ENCODE results near the gene HMGB3.
"Not testable (repeated sequence)": the region's sequence is repeated elsewhere in the genome, so short reads cannot be mapped to it uniquely, and the experiment has no call there.

The HMGB3 gene

DNA sequence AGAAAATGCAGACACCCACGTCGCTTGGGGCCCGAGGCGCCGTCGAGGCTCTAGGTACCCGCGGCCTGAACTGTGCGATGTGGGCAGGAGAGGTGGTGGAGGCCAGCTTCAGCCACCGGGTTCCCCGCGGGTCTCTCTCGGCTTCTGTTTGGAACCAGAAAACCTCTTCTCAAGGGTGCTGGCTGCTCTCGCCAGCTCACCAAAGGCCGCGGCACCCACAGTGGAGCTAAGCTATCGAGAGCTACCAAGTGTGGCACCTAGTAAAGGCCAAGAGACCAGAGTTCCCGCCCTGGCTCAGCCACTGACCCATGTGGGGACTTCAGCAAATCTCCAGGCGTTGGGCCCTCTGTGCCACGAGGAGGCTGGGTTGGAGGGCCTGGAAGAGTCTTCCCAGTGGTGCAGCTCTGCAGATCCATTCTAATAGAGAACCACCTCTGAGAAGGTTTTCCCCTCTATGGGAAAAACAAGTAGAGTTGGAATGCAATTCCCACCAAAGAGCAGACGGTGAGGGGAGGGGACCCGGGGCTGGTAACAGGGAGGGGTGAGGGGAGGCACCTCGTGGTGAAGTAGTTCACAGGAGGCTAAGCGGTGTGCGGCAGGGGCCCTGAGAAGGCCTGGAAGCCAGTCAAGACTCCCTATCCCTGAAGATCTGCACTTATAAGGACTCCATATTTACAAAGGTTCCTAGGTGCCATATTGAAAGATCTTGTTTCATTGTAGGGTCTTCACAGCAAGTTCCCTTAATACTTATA, 5.5 kb upstream of the HMGB3 start:
- DNase-seq (ENCODE audit: low read depth in 2 of 2) = no peak

DNA sequence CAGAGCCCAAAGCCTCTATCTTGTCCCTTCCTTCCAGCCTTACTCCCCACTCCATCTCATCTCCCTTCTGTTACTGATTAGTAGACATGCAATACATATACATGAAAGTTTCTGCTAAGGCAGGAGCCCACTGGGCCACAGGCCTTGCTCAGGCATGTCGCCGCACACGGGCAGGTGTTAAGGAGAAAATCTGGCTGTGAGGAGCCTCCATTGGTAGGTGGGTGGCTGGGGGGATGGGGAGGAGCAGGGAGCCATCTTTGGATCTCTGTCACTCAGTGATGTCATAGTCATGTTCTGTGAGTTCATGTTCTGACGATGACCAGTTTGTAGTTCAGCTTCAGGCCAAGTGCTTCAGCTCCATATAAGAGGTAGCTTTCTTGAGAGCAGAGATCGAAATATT, 2.9 kb upstream of the HMGB3 start:
- DNase-seq (ENCODE audit: low read depth in 2 of 2) = no peak

DNA sequence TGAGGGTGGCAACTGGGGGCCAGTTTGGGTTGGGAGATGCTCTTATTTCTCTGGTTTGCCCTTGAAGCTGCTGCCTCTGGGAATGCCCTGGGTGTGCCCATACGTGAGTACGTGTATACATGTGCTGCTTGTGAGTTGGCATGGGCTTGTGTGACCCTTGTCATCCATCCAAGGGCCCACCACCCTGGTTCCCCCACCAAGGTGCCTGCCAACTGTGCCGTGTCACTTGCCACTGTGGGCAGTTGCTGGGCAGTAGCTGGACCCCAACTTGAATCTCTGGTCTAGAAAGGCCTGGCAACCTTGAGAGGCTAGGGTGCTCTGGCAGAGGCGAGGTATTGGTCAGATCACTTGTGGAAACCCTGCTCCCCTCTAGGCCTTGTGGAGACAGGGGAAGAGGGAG, 2.4 kb upstream of the HMGB3 start:
- no peak for DNase-seq (ENCODE audit: low read depth in 2 of 2)

DNA sequence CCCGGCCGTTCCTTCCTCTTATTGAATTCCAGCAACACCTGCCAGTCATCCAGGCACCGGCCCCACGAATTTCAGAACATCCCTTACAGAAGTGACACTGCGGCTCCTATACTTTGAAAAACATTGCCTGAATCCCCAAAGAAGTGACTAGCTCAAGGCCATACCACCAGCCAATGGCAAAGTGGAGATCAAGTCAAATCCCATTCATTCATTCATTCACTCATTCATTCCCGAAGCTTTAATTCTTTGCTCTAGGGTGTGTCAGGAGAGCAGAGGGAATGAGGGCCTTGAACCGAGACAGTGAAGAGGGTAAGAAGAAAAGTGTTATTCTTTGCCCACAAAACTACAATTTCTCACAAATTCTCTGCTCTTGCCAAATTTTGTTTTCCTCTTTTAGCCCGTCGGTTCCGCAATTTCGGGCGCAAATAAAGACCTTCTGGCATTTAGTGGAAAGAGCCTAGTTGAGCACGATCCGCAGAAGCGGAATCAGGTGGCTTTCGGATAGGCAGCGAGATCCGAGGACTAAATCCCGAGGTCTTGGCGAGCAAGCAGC, 824 bp upstream of the HMGB3 start:
- DNase-seq (ENCODE audit: low read depth in 2 of 2) = no peak

DNA sequence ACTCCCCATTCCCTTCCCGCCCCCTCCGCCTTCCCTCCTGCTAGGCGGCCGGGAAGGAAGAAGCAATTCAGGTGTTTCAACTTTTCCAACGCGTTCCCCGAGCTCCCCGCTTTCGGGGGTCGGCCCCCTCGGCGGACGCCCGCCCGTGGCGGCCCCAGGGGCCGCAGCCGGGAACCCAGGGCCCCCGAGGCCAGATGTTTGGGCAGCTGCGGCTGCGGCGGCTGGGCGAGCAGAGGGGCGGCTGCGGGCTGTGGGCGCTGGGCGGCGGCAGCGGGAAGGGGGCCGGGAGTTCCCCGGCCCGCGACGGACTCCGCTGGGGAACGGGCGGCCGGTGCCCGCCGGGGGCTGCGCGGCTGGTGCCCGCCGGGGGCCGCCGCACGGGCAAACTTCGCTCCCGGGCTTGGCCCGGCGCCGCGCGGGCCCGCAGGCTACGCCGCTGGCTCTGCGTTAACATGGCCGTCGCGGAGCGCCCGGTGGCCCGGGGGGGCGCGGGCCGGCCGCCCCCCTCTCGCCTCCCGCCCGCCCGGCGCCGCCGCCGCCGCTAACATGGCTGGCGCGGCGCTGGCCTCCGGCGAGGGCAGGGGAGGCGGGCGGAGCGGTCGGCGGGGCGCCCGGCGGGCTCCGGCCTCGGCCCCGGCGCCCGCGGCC, 510 bp downstream of the HMGB3 start:
- DNase-seq (ENCODE audit: low read depth in 2 of 2) = no peak

DNA sequence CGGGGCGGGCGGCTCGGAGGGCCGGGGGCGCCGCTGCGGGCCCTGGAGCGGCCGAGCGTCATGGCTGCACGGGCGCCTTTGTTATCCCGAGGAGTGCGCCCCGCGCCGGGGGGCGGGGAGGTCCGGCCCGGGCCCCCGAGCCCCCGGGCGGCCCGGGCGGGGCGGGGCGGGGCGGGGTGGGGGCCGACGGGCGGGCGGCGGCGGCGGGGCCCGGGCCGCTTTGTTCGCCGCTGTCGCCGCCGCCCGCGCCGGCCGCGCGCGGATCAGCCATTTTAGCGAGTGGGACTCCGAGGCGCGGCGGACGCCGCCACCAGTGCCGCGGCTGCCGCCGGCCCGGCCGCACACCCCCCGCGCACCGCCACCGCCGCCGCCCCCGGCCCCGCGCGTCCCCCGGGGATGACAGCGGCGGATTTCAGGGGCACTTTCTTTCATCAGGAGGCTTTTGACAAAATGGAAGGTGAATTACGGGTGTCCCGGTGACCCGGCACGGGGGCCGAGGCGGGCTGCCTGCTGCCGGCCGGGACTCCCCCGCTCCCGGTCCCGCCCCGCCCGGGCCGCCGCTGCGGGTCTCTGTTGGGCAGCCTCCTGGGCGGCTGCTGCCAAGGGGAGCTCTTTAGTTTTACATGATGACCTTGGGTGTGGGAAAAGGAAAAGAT, 1.2 kb downstream of the HMGB3 start:
- peak in 1 of 2 donors; percentile 5 for DNase-seq (ENCODE audit: low read depth in 2 of 2)

DNA sequence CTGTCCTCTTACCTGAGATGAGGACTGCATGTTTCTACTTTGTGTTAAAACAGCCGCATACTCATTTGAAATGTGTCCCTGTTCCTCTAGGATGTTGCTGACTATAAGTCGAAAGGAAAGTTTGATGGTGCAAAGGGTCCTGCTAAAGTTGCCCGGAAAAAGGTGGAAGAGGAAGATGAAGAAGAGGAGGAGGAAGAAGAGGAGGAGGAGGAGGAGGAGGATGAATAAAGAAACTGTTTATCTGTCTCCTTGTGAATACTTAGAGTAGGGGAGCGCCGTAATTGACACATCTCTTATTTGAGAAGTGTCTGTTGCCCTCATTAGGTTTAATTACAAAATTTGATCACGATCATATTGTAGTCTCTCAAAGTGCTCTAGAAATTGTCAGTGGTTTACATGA, 4.6 kb downstream of the HMGB3 start:
- not testable (repeated sequence) for DNase-seq (ENCODE audit: low read depth in 2 of 2)

DNA sequence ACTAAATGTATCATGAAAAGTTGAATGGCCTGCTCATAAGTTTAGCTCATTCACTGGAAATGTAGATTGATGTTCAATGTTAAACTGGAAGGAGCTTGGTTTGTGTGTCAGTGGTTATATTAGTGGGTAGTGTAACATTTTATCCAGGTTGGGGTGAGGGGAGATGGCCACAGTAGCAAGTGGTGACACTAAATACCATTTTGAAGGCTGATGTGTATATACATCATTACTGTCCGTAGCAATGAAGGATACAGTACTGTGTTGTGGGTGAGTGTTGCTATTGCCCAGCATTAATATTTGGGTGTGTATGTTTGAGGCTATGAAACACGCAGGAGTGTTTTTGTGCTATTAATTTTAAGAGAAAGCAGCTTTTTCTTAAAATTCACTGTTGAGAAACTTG, 6.3 kb downstream of the HMGB3 start:
- no peak for DNase-seq (ENCODE audit: low read depth in 2 of 2)

DNA sequence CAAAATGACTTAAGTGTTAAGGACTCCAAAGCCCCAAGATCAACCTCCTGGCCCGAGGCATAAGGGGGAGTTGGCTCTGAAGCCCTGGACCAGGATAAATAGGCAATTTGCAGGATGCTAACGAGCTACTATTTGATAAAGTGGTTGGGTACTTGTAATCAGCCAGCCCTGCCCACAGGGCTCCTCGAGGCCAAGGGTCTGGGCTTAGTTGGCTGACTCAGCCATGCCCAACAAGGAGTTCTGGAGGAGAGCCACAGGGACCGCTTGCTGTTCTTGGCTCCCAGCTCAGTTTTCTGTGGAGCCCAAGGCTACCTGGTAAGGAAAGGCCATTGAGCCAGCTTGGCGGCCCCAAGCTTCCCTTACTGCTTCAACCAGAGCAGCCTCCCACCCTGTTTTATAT, 7.8 kb downstream of the HMGB3 start:
- no peak for DNase-seq (ENCODE audit: low read depth in 2 of 2)

DNA sequence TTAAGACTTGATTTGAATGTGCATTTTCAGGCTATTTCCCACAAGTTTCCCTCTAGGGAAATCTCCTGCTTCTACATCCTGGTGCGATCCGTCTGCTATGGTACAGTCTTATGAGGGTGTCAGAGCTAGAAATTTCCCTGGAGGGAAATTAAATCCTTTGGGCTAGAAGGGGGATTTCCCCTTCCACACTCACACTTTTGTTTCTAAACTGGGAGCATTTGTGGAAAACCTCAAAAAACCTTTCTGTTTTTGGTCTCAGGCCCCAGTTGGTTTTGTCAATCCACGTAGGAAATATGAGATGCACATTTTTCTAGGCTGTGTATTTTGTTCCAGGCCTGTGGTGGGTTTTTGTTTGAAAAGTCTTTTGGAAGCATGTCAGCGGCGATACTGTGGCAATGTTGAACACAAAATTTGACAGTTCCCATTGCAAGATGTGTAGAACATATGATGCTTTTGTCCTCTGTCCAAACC, 17.8 kb downstream of the HMGB3 start:
- DNase-seq (ENCODE audit: low read depth in 2 of 2) = no peak

DNA sequence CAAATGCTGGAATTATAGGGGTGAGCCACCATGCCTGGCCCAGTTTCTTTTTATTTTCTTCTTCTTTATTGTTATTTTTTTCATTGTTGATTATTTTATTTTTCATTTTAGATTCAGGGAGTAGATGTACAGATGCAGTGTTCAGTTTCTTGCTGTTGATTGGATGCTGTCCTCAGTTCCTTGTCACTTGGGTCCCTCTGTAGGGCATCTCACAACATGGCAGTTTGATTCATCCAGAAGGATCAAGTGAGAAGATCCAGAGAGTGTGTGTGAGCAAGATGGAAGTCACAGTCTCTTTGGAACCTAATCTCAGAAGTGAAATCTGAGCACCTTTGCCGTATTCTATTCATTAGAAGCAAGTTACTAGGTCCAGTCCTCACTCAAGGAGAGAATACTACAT, 20.9 kb downstream of the HMGB3 start:
- no peak for DNase-seq (ENCODE audit: low read depth in 2 of 2)

DNA sequence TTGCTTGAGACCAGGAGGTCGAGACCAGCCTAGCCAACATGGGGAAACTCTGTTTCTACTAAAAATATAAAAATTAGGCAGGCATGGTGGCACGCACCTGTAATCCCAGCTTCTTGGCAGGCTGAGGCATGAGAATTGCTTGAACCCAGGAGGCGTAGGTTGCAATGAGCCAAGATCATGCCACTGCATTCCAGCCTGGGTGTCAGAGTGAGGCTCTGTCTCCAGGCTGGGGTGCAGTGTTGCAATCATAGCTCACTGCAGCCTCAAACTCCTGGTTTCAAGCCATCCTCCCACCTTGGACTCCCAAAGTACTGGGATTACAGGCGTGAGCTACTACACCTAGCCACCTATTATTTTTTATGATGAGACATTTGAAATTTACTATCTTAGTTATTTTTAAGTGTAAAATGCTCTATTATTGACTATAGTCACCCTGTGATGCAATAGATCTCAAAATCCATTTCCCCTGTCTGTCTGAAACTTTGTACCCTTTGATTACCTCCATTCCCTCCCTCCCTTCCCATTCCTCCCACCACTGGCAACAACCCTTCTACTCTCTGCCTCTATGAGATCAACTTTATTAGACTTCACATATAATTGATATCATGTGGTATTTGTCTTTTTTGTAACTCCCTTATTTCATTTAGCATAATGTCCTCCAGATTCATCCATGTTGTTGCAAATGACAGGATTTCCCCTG, 23.4 kb downstream of the HMGB3 start:
- DNase-seq (ENCODE audit: low read depth in 2 of 2) = no peak

DNA sequence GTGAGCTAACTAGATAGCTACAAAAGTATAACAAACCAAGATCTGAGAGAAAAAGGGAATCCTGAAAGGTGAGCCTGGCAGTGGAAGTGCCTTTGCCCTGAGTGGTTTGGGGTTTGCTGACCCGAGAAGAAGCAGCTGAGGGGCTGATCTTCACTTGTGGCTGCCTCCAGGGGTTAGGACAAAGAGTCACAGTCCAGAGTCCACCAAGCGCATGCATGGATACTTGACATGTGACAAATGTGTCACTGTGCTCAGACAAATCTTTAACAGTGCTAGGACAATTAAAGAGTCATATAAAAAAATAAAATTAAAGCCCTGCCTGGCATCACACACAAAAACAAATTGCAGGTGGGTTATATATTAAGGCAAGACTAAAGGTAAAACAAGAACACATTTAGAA, 26.4 kb downstream of the HMGB3 start:
- no peak for DNase-seq (ENCODE audit: low read depth in 2 of 2)

DNA sequence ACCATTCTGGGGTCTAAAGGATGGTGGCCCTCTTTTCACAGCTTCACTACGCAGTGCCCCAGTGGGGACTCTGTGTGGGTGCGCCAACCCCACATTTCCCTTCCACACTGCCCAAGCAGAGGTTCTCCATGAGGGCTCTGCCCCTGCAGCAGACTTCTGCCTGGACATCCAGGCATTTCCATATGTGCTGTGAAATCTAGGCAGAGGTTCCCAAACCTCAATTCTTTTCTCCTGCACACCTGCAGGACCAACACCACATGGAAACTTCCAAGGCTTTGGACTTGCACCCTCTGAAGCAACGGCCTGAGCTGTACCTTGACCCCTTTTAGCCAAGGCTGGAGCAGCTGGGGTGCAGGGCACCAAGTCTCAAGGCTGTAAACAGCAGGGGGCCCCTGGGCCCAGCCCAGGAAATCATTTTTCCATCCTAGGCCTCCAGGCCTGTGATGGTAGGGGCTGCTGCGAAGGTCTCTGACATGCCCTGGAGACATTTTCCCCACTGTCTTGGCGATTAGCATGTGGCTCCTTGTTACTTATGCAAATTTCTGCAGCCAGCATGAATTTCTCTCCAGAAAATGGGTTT, 30.1 kb downstream of the HMGB3 start:
- no peak for DNase-seq (ENCODE audit: low read depth in 2 of 2)

DNA sequence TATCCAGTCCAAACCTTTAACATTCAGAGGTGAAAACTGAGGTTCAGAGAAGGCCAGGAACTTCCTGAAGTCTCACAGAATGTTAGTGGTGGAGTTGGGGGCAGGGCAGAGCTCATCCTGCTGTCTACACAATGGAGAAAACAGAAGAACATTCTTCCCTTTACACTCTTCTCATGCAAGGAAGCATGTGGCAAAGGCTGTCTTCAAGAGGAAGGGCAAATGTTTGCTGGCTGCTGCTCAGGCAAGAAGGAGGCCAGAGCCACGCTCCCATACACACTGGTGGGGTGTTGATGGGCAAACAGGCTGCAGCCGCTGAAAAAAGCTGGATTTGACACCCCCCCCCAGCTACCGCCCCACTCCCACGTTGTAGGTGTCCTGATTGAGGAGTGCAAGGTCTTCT, 32.5 kb downstream of the HMGB3 start:
- no peak for DNase-seq (ENCODE audit: low read depth in 2 of 2)

DNA sequence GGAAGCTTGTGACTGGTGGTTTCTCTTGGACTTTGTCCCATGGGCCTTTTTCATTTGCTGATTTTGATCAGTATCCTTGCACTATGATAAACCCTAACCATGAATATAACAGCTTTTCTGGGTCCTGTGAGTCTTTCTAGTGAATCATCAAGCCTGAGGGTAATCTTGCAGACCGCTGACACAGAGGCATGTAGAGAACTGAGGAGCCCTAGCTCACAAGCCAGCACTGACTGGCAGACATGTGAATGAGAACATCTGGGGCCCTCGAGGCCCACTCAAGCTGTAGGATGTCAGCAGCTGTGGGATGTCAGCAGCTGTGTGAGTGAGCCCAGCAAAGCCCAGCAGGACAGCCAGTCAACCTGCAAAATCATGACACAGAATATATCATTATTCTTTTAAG, 36.7 kb downstream of the HMGB3 start:
- DNase-seq (ENCODE audit: low read depth in 2 of 2) = no peak

DNA sequence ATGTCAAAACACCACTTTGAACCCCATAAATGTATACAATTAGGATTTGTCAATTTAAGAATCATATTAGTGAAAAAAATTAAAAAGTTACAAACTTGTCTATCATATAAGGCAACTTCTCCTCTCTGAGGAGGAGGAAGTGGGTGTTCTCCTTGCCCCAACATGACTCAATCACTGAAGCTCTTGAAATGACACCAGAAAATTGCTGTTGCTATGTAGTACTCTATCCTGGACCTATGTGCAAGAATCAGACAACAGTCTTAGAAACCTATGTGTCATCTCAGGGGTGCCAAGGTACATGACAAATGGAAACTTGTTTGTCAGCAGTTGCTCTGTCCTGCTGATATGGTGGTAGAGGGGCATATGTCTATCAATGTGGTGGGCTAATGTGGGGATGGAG, 47.7 kb downstream of the HMGB3 start:
- DNase-seq (ENCODE audit: low read depth in 2 of 2) = no peak

DNA sequence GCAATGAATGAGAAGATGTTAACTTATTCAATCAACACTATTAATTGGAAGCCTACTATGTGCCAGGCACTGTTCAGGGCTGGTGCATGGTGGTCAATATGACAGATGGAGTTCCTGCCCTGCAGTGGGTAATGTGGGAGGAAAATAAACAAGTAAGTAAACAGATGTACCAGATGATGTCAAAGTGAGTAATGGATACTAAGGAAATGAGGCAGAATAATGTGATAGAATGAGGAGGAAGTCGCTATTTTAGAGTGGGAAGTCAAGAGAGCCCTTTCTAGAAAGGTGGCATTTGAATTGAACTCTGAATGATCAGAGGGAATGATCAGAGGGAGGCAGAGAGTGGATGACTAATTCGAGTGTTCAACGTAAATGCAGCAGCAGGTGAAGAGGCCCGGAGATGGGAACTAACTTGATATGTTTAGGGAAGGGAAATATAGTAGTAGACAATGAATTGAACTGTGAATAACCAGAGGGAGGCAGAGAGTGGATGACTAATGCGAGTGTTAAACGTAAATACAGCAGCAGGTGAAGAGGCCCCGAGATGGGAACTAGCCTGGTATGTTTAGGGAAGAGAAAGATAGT, 48.3 kb downstream of the HMGB3 start:
- no peak for DNase-seq (ENCODE audit: low read depth in 2 of 2)

DNA sequence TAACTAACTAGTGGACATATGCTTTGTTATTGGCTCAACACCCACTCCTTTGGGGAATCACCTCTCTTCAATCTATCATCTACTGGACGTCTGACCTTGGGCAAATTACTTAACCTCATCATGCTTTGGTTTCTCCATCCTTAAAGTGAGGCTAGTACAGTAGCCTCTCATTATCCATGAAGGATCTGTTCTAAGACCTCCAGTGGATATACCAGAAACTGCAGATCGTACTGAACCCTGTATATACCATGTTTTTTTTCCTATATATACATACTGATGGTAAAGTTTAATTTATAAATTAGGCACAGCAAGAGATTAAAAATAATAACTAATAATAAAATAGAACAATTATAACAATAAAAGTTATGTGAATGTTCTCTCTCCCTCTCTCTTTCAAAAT, 56.2 kb downstream of the HMGB3 start:
- no peak for DNase-seq (ENCODE audit: low read depth in 2 of 2)

Measured in stimulated activated CD4-positive, alpha-beta T cell treated with anti-CD3 and anti-CD28 coated beads, Interleukin-1b, Interleukin-23, amount 100 ng/mL, for 4 hours (primary cell).